HepG2 (cell line): ENCODE measurements around the gene IQCC. TPM values are rescaled to one million over a fixed set of nuclear protein-coding genes. Genes with fewer than 3 reads are reported as not detected.

ENCODE experiments used
- ATF3 ChIP-seq: sonication (generic); formaldehyde crosslinking; IDR thresholded peaks from 2 replicates; pipeline ENCODE4 v1.4.0; 2020; ENCODE audit warnings: missing genetic modification reagents
- CHD4 ChIP-seq: fragments of 200-600 bp; sonication (generic); IDR thresholded peaks from 2 replicates; pipeline ENCODE4 v1.7.0; 2017; ENCODE audit warnings: mild to moderate bottlenecking, low read length, borderline replicate concordance
- KDM5A ChIP-seq: fragments of 200-600 bp; sonication (generic); IDR thresholded peaks from 2 replicates; pipeline ENCODE4 v1.7.0; 2018; ENCODE audit warnings: antibody characterized with exemption, mild to moderate bottlenecking, low read length, borderline replicate concordance
- MAFF ChIP-seq: IDR thresholded peaks from 2 replicates; pipeline ENCODE4 v1.6.1; 2011; ENCODE audit warnings: low read depth, low read length, improper control_type of control experiment
- MBD4 ChIP-seq: IDR thresholded peaks from 2 replicates; pipeline ENCODE4 v1.6.1; 2012; ENCODE audit warnings: low read length, inconsistent platforms, borderline replicate concordance
- MBNL3 ChIP-seq: fragments of 250-450 bp; sonication (Bioruptor Pico); conservative IDR thresholded peaks from 2 replicates; pipeline ENCODE4 v1.8.0; 2022; ENCODE audit warnings: mild to moderate bottlenecking, inconsistent platforms
- NR1H2 ChIP-seq: sonication (generic); formaldehyde crosslinking; IDR thresholded peaks from 2 replicates; pipeline ENCODE4 v1.8.1; 2022; ENCODE audit warnings: low read depth, missing genetic modification reagents, borderline replicate concordance
- PAWR ChIP-seq: sonication (generic); formaldehyde crosslinking; IDR thresholded peaks from 2 replicates; pipeline ENCODE4 v1.4.0; 2020; ENCODE audit warnings: missing genetic modification reagents, mild to moderate bottlenecking, borderline replicate concordance
- PCBP2 ChIP-seq: fragments of 200-400 bp; formaldehyde crosslinking; optimal IDR thresholded peaks from 2 replicates; pipeline ENCODE3; 2018; ENCODE audit warnings: low read length, low read depth; ENCODE audit not compliant: poor library complexity, severe bottlenecking
- POGZ ChIP-seq: sonication (generic); formaldehyde crosslinking; IDR thresholded peaks from 2 replicates; pipeline ENCODE4 v1.4.0; 2020; ENCODE audit warnings: mild to moderate bottlenecking, missing genetic modification reagents
- TBL1XR1 ChIP-seq: fragments of 150-350 bp; IDR thresholded peaks from 2 replicates; pipeline ENCODE4 v1.6.1; 2014; ENCODE audit warnings: borderline replicate concordance, low read length; ENCODE audit not compliant: partially characterized antibody
- TFAP4 ChIP-seq: sonication (generic); IDR thresholded peaks from 2 replicates; pipeline ENCODE4 v1.6.1; 2016; ENCODE audit warnings: low read depth, borderline replicate concordance
- ZBTB37 ChIP-seq: sonication (generic); formaldehyde crosslinking; IDR thresholded peaks from 2 replicates; pipeline ENCODE4 v1.4.0; 2020; ENCODE audit warnings: mild to moderate bottlenecking, missing genetic modification reagents
- ZFP91 ChIP-seq: sonication (generic); formaldehyde crosslinking; IDR thresholded peaks from 2 replicates; pipeline ENCODE4 v1.9.0; 2022; ENCODE audit warnings: missing genetic modification reagents, mild to moderate bottlenecking, borderline replicate concordance
- ZFX ChIP-seq: sonication (generic); formaldehyde crosslinking; IDR thresholded peaks from 2 replicates; pipeline ENCODE4 v1.4.0; 2020; ENCODE audit warnings: mild to moderate bottlenecking, low read depth, missing genetic modification reagents, moderate library complexity
- ZNF253 ChIP-seq: sonication (generic); formaldehyde crosslinking; IDR thresholded peaks from 2 replicates; pipeline ENCODE4 v1.8.0; 2022; ENCODE audit warnings: mild to moderate bottlenecking, missing genetic modification reagents, borderline replicate concordance
- ZNF30 ChIP-seq: sonication (generic); formaldehyde crosslinking; IDR thresholded peaks from 2 replicates; pipeline ENCODE4 v1.5.0; 2020; ENCODE audit warnings: mild to moderate bottlenecking, missing genetic modification reagents
- ZNF605 ChIP-seq: sonication (generic); formaldehyde crosslinking; IDR thresholded peaks from 2 replicates; pipeline ENCODE4 v1.8.0; 2022; ENCODE audit warnings: mild to moderate bottlenecking, missing genetic modification reagents
- ZNF713 ChIP-seq: sonication (generic); formaldehyde crosslinking; IDR thresholded peaks from 2 replicates; pipeline ENCODE4 v1.4.0; 2020; ENCODE audit warnings: mild to moderate bottlenecking, missing genetic modification reagents
- ZNF720 ChIP-seq: sonication (generic); formaldehyde crosslinking; IDR thresholded peaks from 2 replicates; pipeline ENCODE4 v1.4.0; 2020; ENCODE audit warnings: missing genetic modification reagents
- ZNF737 ChIP-seq: sonication (generic); formaldehyde crosslinking; IDR thresholded peaks from 2 replicates; pipeline ENCODE4 v1.5.0; 2020; ENCODE audit warnings: missing genetic modification reagents, mild to moderate bottlenecking, borderline replicate concordance
- polyA plus RNA-seq, 8 experiments: library from polyadenylated mRNA; depleted of rRNA in 3 of 8; stranded (reverse) in 7 of 8; unstranded in 1 of 8; fragments of >200 nt; fragmentation: Illumina TruSeq in 4 of 8; extraction: Trizol in 4 of 8; gene quantifications; 2 replicates each; pipeline versions ENCODE4 v1.2.1 to v1.2.3, GENCODE V29; 2011 to 2016; ENCODE audit warnings: low read depth in 4 of 8, missing spikeins in 1 of 8, mixed read lengths in 1 of 8; ENCODE audit not compliant: insufficient read depth in 1 of 8
- total RNA-seq, 5 experiments: library from RNA; depleted of rRNA; stranded (reverse); fragments of >200 nt; fragmentation: Illumina TruSeq; extraction: Trizol; gene quantifications; 2 replicates each; pipeline ENCODE4 v1.2.3, GENCODE V29; 2016; ENCODE audit warnings: low read depth in 1 of 5
- TF ChIP-seq, protein P1 (sequence below): sonication (generic); formaldehyde crosslinking; IDR thresholded peaks from 2 replicates; pipeline ENCODE4 v1.5.0; 2020; ENCODE audit warnings: mild to moderate bottlenecking, missing genetic modification reagents

IQCC gene
- total and polyA plus RNA-seq, 2 of the 13 experiments (the other 11 are each of a cell fraction or from before 2014, with no cell fraction given) = 1.7 to 3.0 TPM

DNA sequence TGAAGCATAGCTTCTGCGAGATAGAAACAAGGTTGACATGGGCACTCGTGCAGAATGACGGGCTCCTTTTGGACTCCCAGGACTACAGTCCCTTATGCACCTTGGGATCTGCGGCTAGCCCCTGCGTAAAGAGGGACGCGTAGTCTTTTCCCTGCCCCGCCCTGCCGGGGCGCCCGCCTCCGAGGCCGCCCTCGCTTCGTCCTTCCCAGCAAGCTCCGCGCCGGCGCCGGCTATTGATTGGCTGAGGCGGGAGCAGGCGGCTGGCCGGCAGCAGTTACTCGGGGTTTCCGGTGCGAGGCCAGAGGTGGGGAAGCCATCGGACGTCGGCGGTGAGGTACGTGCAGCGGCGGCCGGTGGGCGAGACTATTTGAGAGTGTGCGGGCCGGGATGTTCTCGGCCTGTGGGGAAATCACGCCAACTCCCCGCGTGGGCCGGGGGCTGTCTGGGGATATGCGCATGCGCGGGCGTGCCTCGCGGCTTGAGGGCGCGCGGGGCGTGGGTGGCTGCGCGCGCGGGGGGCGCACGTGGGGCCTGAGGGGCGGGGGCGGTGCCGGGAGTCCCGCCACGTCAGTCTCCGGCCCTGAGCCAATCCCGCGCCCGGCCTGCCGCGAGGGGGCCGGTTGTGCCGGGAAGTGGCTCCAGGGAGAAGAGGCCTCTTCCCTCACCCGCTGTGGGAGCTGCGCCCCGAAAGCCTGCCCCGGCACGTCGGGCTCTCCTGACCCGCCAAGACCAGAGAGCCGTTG lies 25.9 kb upstream of the IQCC start, which contains the start of gene TXLNA (continued):
- TF ChIP-seq ZNF30 (CRISPR knock-in tag) (no peak), TBL1XR1 (no peak), CHD4 (no peak; the same call in 1 of the 2 replicates), TFAP4 (peak; percentile 25; the same call in 1 of the 2 replicates), ZFX (peak; percentile 81), NR1H2 (CRISPR knock-in tag) (no peak), MBNL3 (no peak), ZNF720 (CRISPR knock-in tag) (no peak), ZBTB37 (no peak), PCBP2 (no peak), ZFP91 (peak; percentile 80), ZNF605 (CRISPR knock-in tag) (peak; percentile 55), POGZ (CRISPR knock-in tag) (peak; percentile 49; the same call in 1 of the 2 replicates), MAFF (no peak), ZNF253 (peak; percentile 40), ZNF737 (CRISPR knock-in tag) (peak; percentile 91; the same call in 1 of the 2 replicates), ZNF713 (CRISPR knock-in tag) (peak; percentile 79; the same call in 1 of the 2 replicates), PAWR (CRISPR knock-in tag) (no peak), ATF3 (no peak), KDM5A (peak; percentile 20; the same call in 1 of the 2 replicates), MBD4 (no peak)
- TF ChIP-seq, protein P1, sequence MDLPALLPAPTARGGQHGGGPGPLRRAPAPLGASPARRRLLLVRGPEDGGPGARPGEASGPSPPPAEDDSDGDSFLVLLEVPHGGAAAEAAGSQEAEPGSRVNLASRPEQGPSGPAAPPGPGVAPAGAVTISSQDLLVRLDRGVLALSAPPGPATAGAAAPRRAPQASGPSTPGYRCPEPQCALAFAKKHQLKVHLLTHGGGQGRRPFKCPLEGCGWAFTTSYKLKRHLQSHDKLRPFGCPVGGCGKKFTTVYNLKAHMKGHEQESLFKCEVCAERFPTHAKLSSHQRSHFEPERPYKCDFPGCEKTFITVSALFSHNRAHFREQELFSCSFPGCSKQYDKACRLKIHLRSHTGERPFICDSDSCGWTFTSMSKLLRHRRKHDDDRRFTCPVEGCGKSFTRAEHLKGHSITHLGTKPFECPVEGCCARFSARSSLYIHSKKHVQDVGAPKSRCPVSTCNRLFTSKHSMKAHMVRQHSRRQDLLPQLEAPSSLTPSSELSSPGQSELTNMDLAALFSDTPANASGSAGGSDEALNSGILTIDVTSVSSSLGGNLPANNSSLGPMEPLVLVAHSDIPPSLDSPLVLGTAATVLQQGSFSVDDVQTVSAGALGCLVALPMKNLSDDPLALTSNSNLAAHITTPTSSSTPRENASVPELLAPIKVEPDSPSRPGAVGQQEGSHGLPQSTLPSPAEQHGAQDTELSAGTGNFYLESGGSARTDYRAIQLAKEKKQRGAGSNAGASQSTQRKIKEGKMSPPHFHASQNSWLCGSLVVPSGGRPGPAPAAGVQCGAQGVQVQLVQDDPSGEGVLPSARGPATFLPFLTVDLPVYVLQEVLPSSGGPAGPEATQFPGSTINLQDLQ (CRISPR knock-in tag) = peak; percentile 95
